Measurements from ENCODE around the gene LIN28A. TPM values are rescaled to one million over a fixed set of nuclear protein-coding genes. Genes with fewer than 3 reads are reported as not detected.

LIN28A gene
- total and polyA plus RNA-seq, 10 of the 15 experiments (the other 5 are each of a cell fraction or from before 2014, with no cell fraction given): 0.13 to 0.59 (median 0.30) TPM; not detected in 7

- intact Hi-C loops (cut with micrococcal nuclease; ENCODE audit: unreplicated experiment) (loop anchor here (2.0 to 10.0 kb wide), 3 partner anchors 52 to 310 kb away; no protein-coding TSS in a partner anchor), in situ Hi-C loops (cut with MboI) (no loop called here)
- no peaks in the 10 kb centered on the region for H3K79me2 ChIP-seq (ENCODE audit: control insufficient read depth, insufficient read depth, low read length)
- no peaks in the 10 kb centered on the region for H3K9me3 ChIP-seq (replicated peaks; ENCODE audit: control insufficient read depth, insufficient read depth, low read length)
- H3K36me3 ChIP-seq (ENCODE audit: control insufficient read depth in 2 of 2, insufficient read depth in 2 of 2, low read length in 1 of 2): no peaks in the 10 kb centered on the region
- H3K4me3 ChIP-seq: no peak overlapping the region
- BruUV-seq (replicated peaks): no TSS peak
- CTCF ChIA-PET: interaction anchor here (0.5 to 3.8 kb wide), 70 partner anchors 8 to 1312 kb away, joined by 3 to 94 read pairs (median 6); partner anchors contain the start of genes C1orf232, CD52, CEP85 and CRYBG2
- ATAC-seq (peak; percentile 100), FAIRE-seq (peak; percentile 97), DNase-seq (ENCODE audit: low read depth, low spot score) (no peak)
- H3K27ac ChIP-seq (ENCODE audit: control insufficient read depth, insufficient read depth): no peak overlapping the region
- WGBS (ENCODE audit: insufficient coverage, insufficient replicate concordance, low lambda C conversion rate, missing lambda C conversion rate): 11% methylated on average over 9 of the region's 9 CpGs
- no peaks in the 10 kb centered on the region for H4K20me1 ChIP-seq (ENCODE audit: control insufficient read depth, insufficient read depth)
- no peaks in the 10 kb centered on the region for H3K4me1 ChIP-seq (ENCODE audit: control insufficient read depth, insufficient read depth, low read length)
- peaks cover 0 to 3% of the 10 kb centered on the region in 2 experiments; a peak in 3 of 4 replicates for H3K27me3 ChIP-seq (replicated peaks in 1 of 2; ENCODE audit: control insufficient read depth in 2 of 2, insufficient read depth in 2 of 2, low read length in 1 of 2)
- RAD21 ChIA-PET (ENCODE audit: unreplicated experiment): interaction anchor here (0.6 to 1.7 kb wide), 27 partner anchors 11 to 522 kb away, joined by 3 to 20 read pairs (median 4); partner anchors contain the start of genes DHDDS and SH3BGRL3
- SMC1A ChIA-PET (ENCODE audit: uncharacterized antibody, unreplicated experiment): interaction anchor here (0.6 to 3.7 kb wide), 19 partner anchors 9 to 375 kb away, joined by 3 to 23 read pairs (median 3); partner anchors contain the start of gene DHDDS
- no peak overlapping the region for H2AFZ ChIP-seq (ENCODE audit: control insufficient read depth, low read depth, low read length)
- H3K4me2 ChIP-seq (ENCODE audit: control insufficient read depth, insufficient read depth): no peak overlapping the region
- no peak overlapping the region for H3K9ac ChIP-seq (ENCODE audit: control insufficient read depth, insufficient read depth, low read length)
- TF ChIP-seq SMC3 (IDR thresholded peaks at IDR 0.05; ENCODE audit: borderline replicate concordance, low read length): peak; percentile 78
- peak; percentile 87 to 97 (median 92) for TF ChIP-seq CTCF (IDR thresholded peaks at IDR 0.05 in 2 of 3, conservative IDR thresholded peaks at IDR 0.05 in 1 of 3; ENCODE audit: control insufficient read depth in 2 of 3, extremely low read depth in 1 of 3, insufficient read depth in 1 of 3, low read depth in 3 of 3, low read length in 3 of 3)
- TF ChIP-seq IRF4 (IDR thresholded peaks at IDR 0.05; ENCODE audit: low read depth, low read length): 0 out of 2 replicates have a peak, but pooled peaks have one; percentile 11
- TF ChIP-seq EED (IDR thresholded peaks at IDR 0.05; ENCODE audit: low read depth): no peak
- 0 out of 2 replicates have a peak, but pooled peaks have one; percentile 43 for TF ChIP-seq SMARCA5 (IDR thresholded peaks at IDR 0.05)
- no peak for TF ChIP-seq E2F8 (IDR thresholded peaks at IDR 0.05; ENCODE audit: low read depth, partially characterized antibody)
- no peak for TF ChIP-seq CBX5 (IDR thresholded peaks at IDR 0.05; ENCODE audit: low read depth)
- TF ChIP-seq HDAC6 (IDR thresholded peaks at IDR 0.05; ENCODE audit: unreplicated experiment): no peak
- no peak for TF ChIP-seq IKZF2 (IDR thresholded peaks at IDR 0.05)
- 0 out of 3 replicates have a peak, but pooled peaks have one; percentile 20 for TF ChIP-seq POU2F2 (IDR thresholded peaks at IDR 0.05; ENCODE audit: borderline replicate concordance, low read depth, low read length)
- TF ChIP-seq ATF3 (IDR thresholded peaks at IDR 0.05; ENCODE audit: borderline replicate concordance, extremely low read depth, low read depth, low read length): no peak
- no peak for TF ChIP-seq ZBED1 (IDR thresholded peaks at IDR 0.05; ENCODE audit: borderline replicate concordance)
- peak; percentile 40; the same call in 1 of the 2 replicates for TF ChIP-seq YY1 (IDR thresholded peaks at IDR 0.05; ENCODE audit: low read depth, low read length)
- peak; percentile 71 for TF ChIP-seq RAD21 (IDR thresholded peaks at IDR 0.05; ENCODE audit: insufficient read depth, low read depth, low read length)
- POLR2A ChIA-PET: interaction anchor here (0.6 to 1.1 kb wide), 3 partner anchors 13 to 129 kb away, joined by 3 to 4 read pairs (median 4); no protein-coding TSS in a partner anchor
Measured at GRCh38 chr1:26417111-26417759, 6.6 kb downstream of the LIN28A start.
